Ovary (tissue), 3 donors: ENCODE measurements around the gene NMRK2.

ENCODE experiments used
- CTCF ChIP-seq, 3 donors: fragments of 450-650 bp in 2 of 3; fragments of 200-600 bp in 1 of 3; IDR thresholded peaks; one replicate each; pipeline versions ENCODE4 v1.5.1 to v1.8.0; 2016 to 2022; ENCODE audit warnings: antibody characterized with exemption in 3 of 3, mild to moderate bottlenecking in 1 of 3
- EP300 ChIP-seq: sonication (generic); formaldehyde crosslinking; IDR thresholded peaks from one replicate; pipeline ENCODE4 v1.6.1; 2017; ENCODE audit warnings: antibody characterized with exemption
- donor health status: DM: no; HTN: no; CAD: no.

- TF ChIP-seq CTCF (IDR thresholded peaks at IDR 0.05) = no peak
- no peak for TF ChIP-seq EP300
These were observed 30.4 kb upstream of the NMRK2 start for GRCh38 chr19:3902317-3902973.
